T-helper 2 cell (primary cell): ENCODE data around the gene ADGRF3.
"Not testable (repeated sequence)": the region's sequence is repeated elsewhere in the genome, so short reads cannot be mapped to it uniquely, and the experiment has no call there.

Source experiments
- DNase-seq, 5 experiments: peaks; one replicate each; pipeline versions ENCODE4 v3.0.0 to v3.0.0-alpha.2; 2012 to 2022

The ADGRF3 gene

DNA sequence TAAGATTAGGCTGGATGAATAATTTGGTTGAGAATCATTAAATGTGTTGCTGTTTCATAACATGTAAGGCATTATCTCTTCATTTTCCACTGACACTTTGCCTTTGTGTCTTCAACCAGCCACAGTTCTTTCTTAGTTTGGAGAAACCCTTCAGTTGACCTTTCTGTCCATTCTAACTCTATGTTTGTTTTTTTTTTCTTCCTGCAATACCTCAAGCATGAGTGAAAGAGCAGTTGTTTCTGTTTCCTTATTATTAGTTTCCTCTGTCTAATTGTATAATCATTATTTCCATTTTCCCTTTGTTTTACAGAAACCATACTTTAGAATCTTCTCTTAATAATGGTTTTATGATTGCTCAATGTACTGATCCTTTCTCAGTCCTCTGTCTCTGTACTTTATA, 76.2 kb downstream of the ADGRF3 start:
- no peak for DNase-seq

- no peak for DNase-seq
Observed at GRCh38 chr2:26269571-26270158, 76.9 kb downstream of the ADGRF3 start.

GRCh38 chr2:26268670-26269385, 77.8 kb downstream of the ADGRF3 start:
- not testable (repeated sequence) for DNase-seq

DNA sequence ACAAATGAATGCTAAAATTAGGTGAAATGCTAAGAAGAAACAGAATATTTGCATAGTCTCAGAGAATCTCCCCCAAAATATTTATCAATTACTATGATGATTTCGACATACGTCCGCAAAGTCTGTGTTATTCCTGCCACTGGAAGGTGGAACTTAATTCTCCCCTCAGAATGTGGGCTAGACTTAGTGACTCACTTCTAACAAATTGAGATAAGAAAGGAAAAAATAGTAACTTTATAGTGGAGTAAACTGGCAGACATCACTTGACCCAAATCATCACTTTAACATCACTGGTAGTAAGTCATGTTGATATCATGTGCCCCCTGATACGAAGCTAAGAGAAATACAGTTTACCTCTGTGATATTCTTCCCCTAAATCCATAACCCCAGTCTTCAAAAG, 78.4 kb downstream of the ADGRF3 start:
- no peak for DNase-seq

GRCh38 chr2:26258836-26259235, 87.8 kb downstream of the ADGRF3 start:
- DNase-seq, result not testable (repeated sequence)
